ENCODE data around the gene TOMM20. TPM values are rescaled to one million over a fixed set of nuclear protein-coding genes. Genes with fewer than 3 reads are reported as not detected.
"Not testable (repeated sequence)": the region's sequence is repeated elsewhere in the genome, so short reads cannot be mapped to it uniquely, and the experiment has no call there.

The TOMM20 gene
- total RNA-seq, 1 donor from 2014 or later, result 89.1 TPM

DNA sequence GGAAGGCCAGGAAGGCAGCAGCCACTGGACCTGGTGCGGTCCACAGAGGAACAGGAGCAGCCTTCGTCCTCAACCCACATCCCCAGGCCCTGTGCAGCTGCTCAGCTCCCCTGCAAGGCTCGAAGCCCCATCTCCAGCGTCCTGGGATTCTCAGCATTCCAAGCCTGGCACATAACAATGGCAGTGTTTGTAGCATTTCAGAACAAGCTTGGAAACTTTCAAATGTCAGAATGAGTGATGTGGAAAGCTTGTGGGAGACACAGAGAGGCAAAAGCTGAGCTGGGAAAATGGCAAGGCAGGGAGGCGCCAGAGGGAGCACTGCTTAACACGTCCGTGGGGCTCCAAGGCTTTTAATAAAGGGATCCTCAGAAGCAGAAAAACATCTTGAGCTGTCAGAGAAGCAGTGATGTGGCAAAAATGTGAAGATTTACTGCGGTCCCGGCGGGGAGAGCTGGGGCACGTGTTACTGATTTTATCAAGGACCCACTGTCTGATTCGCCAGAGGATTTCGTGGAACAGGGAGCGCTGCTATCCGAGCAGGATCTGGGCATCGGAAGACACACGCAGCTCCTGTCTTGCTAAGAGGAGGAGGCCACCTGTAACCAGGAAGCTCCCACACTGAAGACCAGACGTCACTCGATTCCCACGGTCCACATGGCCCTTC, 38.1 kb downstream of the TOMM20 start:
- DNase-seq (ENCODE audit: low spot score), result no peak
- no peaks in the 10 kb centered on the region for H3K27me3 Mint-ChIP-seq (ENCODE audit: low read depth)
- H3K4me3 Mint-ChIP-seq (ENCODE audit: unreplicated experiment), result peak overlapping the region; percentile 12
- H3K9me3 Mint-ChIP-seq (ENCODE audit: low read depth), result no peaks in the 10 kb centered on the region
- H3K36me3 Mint-ChIP-seq (ENCODE audit: low read depth), result no peaks in the 10 kb centered on the region
- TF ChIP-seq, protein P1, sequence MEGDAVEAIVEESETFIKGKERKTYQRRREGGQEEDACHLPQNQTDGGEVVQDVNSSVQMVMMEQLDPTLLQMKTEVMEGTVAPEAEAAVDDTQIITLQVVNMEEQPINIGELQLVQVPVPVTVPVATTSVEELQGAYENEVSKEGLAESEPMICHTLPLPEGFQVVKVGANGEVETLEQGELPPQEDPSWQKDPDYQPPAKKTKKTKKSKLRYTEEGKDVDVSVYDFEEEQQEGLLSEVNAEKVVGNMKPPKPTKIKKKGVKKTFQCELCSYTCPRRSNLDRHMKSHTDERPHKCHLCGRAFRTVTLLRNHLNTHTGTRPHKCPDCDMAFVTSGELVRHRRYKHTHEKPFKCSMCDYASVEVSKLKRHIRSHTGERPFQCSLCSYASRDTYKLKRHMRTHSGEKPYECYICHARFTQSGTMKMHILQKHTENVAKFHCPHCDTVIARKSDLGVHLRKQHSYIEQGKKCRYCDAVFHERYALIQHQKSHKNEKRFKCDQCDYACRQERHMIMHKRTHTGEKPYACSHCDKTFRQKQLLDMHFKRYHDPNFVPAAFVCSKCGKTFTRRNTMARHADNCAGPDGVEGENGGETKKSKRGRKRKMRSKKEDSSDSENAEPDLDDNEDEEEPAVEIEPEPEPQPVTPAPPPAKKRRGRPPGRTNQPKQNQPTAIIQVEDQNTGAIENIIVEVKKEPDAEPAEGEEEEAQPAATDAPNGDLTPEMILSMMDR (IDR thresholded peaks at IDR 0.05), result peak; percentile 42
- peak overlapping the region; percentile 73 for H3K27ac Mint-ChIP-seq (ENCODE audit: unreplicated experiment)
- peaks cover 23% of the 10 kb centered on the region for H3K4me1 Mint-ChIP-seq (ENCODE audit: low read depth)

DNA sequence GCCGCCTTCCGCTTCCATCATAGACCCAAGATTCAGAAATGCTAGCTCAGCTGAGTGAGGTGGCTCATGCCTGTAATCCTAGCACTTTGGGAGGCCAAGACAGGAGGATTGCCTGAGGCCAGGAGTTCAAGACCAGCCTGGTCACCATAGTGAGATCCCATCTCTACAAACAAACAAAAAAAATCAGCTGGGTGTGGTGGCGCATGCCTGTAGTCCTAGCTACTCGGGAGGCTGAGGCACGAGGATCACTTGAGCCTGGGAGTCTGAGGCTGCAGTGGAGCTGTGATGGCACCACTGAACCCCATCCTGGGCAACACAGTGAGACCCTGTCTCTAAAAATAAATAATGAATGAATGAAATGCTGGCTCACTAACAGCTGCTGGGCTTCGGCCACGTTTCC, 39.7 kb downstream of the TOMM20 start:
- Mint-ChIP-seq H3K4me1 (ENCODE audit: low read depth) (peaks cover 24% of the 10 kb centered on the region), H3K4me3 (ENCODE audit: unreplicated experiment) (no peak overlapping the region), H3K27me3 (ENCODE audit: low read depth) (no peaks in the 10 kb centered on the region), H3K36me3 (ENCODE audit: low read depth) (no peaks in the 10 kb centered on the region), H3K27ac (ENCODE audit: unreplicated experiment) (no peak overlapping the region), H3K9me3 (ENCODE audit: low read depth) (no peaks in the 10 kb centered on the region)
- no peak for DNase-seq (ENCODE audit: low spot score)
- TF ChIP-seq, protein P1 (IDR thresholded peaks at IDR 0.05), result no peak

DNA sequence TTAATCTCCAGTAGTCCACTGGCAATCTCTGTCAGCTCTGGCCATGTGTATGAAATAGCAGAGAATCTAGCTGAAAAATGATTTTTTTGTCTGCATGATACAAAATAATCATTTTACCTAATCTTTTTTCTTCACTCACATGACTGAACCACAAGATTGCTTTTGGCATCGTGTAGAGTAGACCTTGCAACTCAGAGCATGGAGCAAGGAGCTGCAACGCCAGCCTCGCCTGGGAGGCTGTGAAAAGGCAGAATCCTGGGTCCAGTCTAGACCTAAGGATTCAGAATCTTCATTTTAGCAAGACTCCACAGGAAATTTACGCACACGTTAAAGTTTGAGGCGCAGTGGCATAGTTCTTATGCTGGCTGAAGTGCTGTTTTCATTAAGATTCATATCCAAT, 40.2 kb downstream of the TOMM20 start:
- no peaks in the 10 kb centered on the region for H3K36me3 Mint-ChIP-seq (ENCODE audit: low read depth)
- TF ChIP-seq, protein P1 (IDR thresholded peaks at IDR 0.05), result no peak
- H3K27me3 Mint-ChIP-seq (ENCODE audit: low read depth), result no peaks in the 10 kb centered on the region
- no peak overlapping the region for H3K27ac Mint-ChIP-seq (ENCODE audit: unreplicated experiment)
- H3K4me1 Mint-ChIP-seq (ENCODE audit: low read depth), result peaks cover 24% of the 10 kb centered on the region
- DNase-seq (ENCODE audit: low spot score), result no peak
- no peak overlapping the region for H3K4me3 Mint-ChIP-seq (ENCODE audit: unreplicated experiment)
- H3K9me3 Mint-ChIP-seq (ENCODE audit: low read depth), result no peaks in the 10 kb centered on the region

DNA sequence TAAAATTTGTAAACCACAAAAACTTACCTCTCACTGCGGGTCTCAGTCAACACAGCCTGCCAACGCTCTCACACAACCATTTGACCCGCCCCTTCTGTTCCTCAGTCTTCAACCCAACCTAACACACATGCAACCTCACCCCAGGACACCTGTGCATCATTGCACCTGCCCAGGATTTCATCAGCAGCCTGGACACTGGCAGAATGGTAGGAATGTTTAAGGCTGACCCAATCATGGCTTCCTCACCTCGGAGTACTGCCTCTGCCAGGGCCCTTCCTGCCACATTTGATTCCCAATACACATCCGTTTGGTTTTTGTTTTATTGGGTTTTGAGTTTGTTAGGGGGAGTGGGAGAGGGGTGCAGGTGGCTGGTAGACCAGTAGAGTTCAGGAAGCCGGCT, 40.7 kb downstream of the TOMM20 start:
- H3K36me3 Mint-ChIP-seq (ENCODE audit: low read depth), result no peaks in the 10 kb centered on the region
- TF ChIP-seq, protein P1 (IDR thresholded peaks at IDR 0.05), result no peak
- H3K9me3 Mint-ChIP-seq (ENCODE audit: low read depth), result no peaks in the 10 kb centered on the region
- no peak overlapping the region for H3K4me3 Mint-ChIP-seq (ENCODE audit: unreplicated experiment)
- H3K27me3 Mint-ChIP-seq (ENCODE audit: low read depth), result no peaks in the 10 kb centered on the region
- H3K27ac Mint-ChIP-seq (ENCODE audit: unreplicated experiment), result no peak overlapping the region
- H3K4me1 Mint-ChIP-seq (ENCODE audit: low read depth), result peaks cover 26% of the 10 kb centered on the region
- no peak for DNase-seq (ENCODE audit: low spot score)

DNA sequence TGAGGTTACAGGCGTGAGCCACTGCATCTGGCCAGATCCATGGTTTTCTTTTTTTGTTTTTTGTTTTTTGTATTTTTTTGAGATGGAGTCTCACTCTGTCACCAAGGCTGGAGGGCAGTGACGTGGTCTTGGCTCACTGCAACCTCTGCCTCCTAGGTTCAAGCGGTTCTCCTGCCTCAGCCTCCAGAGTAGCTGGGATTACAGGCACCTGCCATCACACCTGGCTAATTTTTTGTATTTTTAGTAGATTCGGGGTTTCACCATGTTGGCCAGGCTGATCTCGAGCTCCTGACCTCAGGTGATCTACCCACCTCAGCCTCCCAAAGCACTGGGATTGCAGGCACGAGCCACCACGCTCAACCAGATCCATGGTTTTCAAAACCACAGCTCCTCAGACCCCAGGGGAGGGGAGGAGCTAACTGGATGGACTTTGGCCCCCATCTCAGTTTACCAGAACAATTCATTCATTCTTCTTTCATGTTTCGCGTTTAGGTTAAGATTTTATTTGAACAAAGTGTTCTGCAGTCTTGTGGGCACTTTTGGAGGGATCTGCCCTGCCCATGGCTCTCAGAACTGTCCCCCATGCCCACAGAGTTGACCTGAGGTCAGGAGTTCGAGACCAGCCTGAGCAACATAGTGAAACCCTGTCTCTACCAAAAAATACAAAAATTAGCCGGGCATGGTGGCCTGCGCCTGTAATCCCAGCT, 43.1 kb downstream of the TOMM20 start:
- H3K9me3 Mint-ChIP-seq (ENCODE audit: low read depth); H3K4me3 Mint-ChIP-seq (ENCODE audit: unreplicated experiment); H3K27ac Mint-ChIP-seq (ENCODE audit: unreplicated experiment); H3K27me3 Mint-ChIP-seq (ENCODE audit: low read depth); H3K36me3 Mint-ChIP-seq (ENCODE audit: low read depth); DNase-seq (ENCODE audit: low spot score): not testable (repeated sequence)
- peaks cover 25% of the 10 kb centered on the region for H3K4me1 Mint-ChIP-seq (ENCODE audit: low read depth)

DNA sequence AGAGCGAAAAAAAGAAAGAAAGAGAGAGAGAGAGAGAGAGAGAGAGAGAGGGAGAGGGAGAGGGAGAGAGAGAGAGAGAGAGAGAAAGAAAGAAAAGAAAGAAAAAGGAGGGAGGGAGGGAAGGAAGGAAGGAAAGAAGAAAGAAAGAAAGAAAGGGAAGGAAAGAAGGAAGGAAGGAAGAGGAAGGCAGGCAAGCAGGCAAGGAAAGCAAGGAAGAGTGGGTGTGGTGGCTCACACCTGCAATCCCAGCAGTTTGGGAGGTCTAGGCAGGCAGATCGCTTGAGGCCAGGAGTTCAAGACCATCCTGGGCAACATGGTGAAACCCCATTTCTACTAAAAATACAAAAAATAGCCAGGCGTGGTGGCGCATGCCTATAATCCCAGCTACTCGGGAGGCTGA, 47.8 kb downstream of the TOMM20 start:
- H3K9me3 Mint-ChIP-seq (ENCODE audit: low read depth); H3K4me3 Mint-ChIP-seq (ENCODE audit: unreplicated experiment); H3K27me3 Mint-ChIP-seq (ENCODE audit: low read depth); DNase-seq (ENCODE audit: low spot score); H3K36me3 Mint-ChIP-seq (ENCODE audit: low read depth); H3K27ac Mint-ChIP-seq (ENCODE audit: unreplicated experiment): not testable (repeated sequence)
- peaks cover 27% of the 10 kb centered on the region for H3K4me1 Mint-ChIP-seq (ENCODE audit: low read depth)

DNA sequence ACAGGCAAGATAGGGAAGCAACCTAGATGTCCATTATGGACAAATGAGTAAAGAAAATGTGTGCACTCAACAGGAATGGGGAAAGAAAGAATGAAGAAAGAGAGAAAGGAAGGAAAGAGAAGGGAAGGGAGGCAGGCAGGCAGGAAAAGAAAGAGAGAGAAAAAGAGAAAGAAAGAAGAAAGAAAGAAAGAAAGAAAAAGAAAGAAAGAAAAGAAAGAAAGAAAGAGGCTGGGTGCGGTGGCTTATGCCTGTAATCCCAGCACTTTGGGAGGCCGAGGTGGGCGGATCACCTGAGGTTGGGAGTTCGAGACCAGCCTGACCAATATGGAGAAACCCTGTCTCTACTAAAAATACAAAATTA, 48.4 kb downstream of the TOMM20 start:
- not testable (repeated sequence) for H3K27me3 Mint-ChIP-seq (ENCODE audit: low read depth); H3K36me3 Mint-ChIP-seq (ENCODE audit: low read depth); H3K9me3 Mint-ChIP-seq (ENCODE audit: low read depth); H3K27ac Mint-ChIP-seq (ENCODE audit: unreplicated experiment); DNase-seq (ENCODE audit: low spot score); H3K4me3 Mint-ChIP-seq (ENCODE audit: unreplicated experiment)
- H3K4me1 Mint-ChIP-seq (ENCODE audit: low read depth), result peaks cover 32% of the 10 kb centered on the region

Data from chondrocyte (in vitro differentiated cells).